A549 (cell line): ENCODE measurements around the gene ZBTB2. TPM values are rescaled to one million over a fixed set of nuclear protein-coding genes. Genes with fewer than 3 reads are reported as not detected.
"Not testable (repeated sequence)": the region's sequence is repeated elsewhere in the genome, so short reads cannot be mapped to it uniquely, and the experiment has no call there.

ENCODE experiments used
- ATAC-seq, 2 experiments: fragments of 200-7000 bp in 1 of 2; fragments of >200 bp in 1 of 2; cut with Nextera tagmentation in 1 of 2; cut with Tn5 transposase in 1 of 2; 3 replicates each; pipeline versions ENCODE4 v1.8.0 to v1.9.1; 2018 to 2020; ENCODE audit warnings: mild to moderate bottlenecking in 1 of 2, moderate library complexity in 1 of 2
- CTCF ChIA-PET: fragments of 300-600 bp; sonication (Branson Sonifier 250); formaldehyde crosslinking; extraction: SDS; loops from one replicate; lab custom pipeline; 2021; ENCODE audit warnings: antibody characterized with exemption, inconsistent platforms; lab: Yijun Ruan, JAX
- POLR2A ChIA-PET: fragments of 350-600 bp; formaldehyde crosslinking; extraction: SDS; loops from one replicate; lab custom pipeline; 2021; ENCODE audit warnings: antibody characterized with exemption, inconsistent platforms; lab: Yijun Ruan, JAX
- DNase-seq, 2 experiments: peaks; one replicate each; pipeline versions ENCODE4 v3.0.0 to v3.0.0-alpha.2; 2011 to 2016; ENCODE audit warnings: low read depth in 1 of 2, low spot score in 1 of 2
- FAIRE-seq: peaks from 2 replicates; lab custom pipeline; 2011; peaks lifted over from hg19 to GRCh38; lab: Jason Lieb, UNC
- H3K27ac ChIP-seq, 2 experiments: fragments of >200 bp; sonication (Bioruptor Twin); formaldehyde crosslinking; 3 replicates each; pipeline ENCODE4 v1.5.1; 2016 to 2017
- H3K4me1 ChIP-seq: fragments of >200 bp; sonication (Bioruptor Twin); formaldehyde crosslinking; 3 replicates; pipeline ENCODE4 v1.6.1; 2016
- H3K4me2 ChIP-seq: fragments of >200 bp; sonication (Bioruptor Twin); formaldehyde crosslinking; 3 replicates; pipeline ENCODE4 v1.6.1; 2016
- H3K4me3 ChIP-seq: fragments of >200 bp; sonication (Bioruptor Twin); formaldehyde crosslinking; 3 replicates; pipeline ENCODE4 v1.5.1; 2016
- H3K9me3 ChIP-seq: fragments of >200 bp; sonication (Bioruptor Twin); formaldehyde crosslinking; 3 replicates; pipeline ENCODE4 v1.6.1; 2016
- CBX8 ChIP-seq: fragments of 200-600 bp; sonication (generic); IDR thresholded peaks from 2 replicates; pipeline ENCODE4 v1.6.1; 2016
- CEBPB ChIP-seq, 2 experiments: fragments of >200 bp in 1 of 2; sonication (Bioruptor Twin) in 1 of 2; formaldehyde crosslinking in 1 of 2; IDR thresholded peaks; 2 replicates each; pipeline ENCODE4 v1.6.1; 2012 to 2016
- EHF ChIP-seq: fragments of 250-450 bp; sonication (Bioruptor Pico); IDR thresholded peaks from 2 replicates; pipeline ENCODE4 v1.5.0; 2020; ENCODE audit warnings: mild to moderate bottlenecking
- FOSB ChIP-seq: fragments of 250-450 bp; sonication (Bioruptor Pico); IDR thresholded peaks from 2 replicates; pipeline ENCODE4 v1.5.0; 2020; ENCODE audit warnings: mild to moderate bottlenecking, moderate library complexity
- FOSL2 ChIP-seq, 2 experiments: fragments of 450-650 bp in 1 of 2; fragments of >200 bp in 1 of 2; sonication (Bioruptor Twin) in 1 of 2; formaldehyde crosslinking; IDR thresholded peaks; 2 replicates each; pipeline versions ENCODE4 v1.5.0 to v1.6.1; 2016 to 2020; ENCODE audit warnings: mild to moderate bottlenecking in 1 of 2, moderate library complexity in 1 of 2
- FOXS1 ChIP-seq: fragments of 250-450 bp; sonication (Bioruptor Pico); IDR thresholded peaks from 2 replicates; pipeline ENCODE4 v1.5.0; 2020; ENCODE audit warnings: mild to moderate bottlenecking, moderate library complexity
- GATA3 ChIP-seq: IDR thresholded peaks from 2 replicates; pipeline ENCODE4 v1.6.1; 2012; ENCODE audit warnings: borderline replicate concordance
- HES2 ChIP-seq: fragments of >200 bp; sonication (Bioruptor Twin); formaldehyde crosslinking; IDR thresholded peaks from 2 replicates; pipeline ENCODE4 v1.6.1; 2016
- HEYL ChIP-seq: fragments of 250-450 bp; sonication (Bioruptor Pico); IDR thresholded peaks from 2 replicates; pipeline ENCODE4 v1.8.0; 2021; ENCODE audit warnings: mild to moderate bottlenecking, moderate library complexity
- JUN ChIP-seq, 2 experiments: fragments of >200 bp; sonication (Bioruptor Twin); formaldehyde crosslinking; IDR thresholded peaks; 2 replicates in 1 of 2; 3 replicates in 1 of 2; pipeline ENCODE4 v1.6.1; 2016 to 2017
- KDM1A ChIP-seq: fragments of 200-600 bp; sonication (generic); IDR thresholded peaks from 2 replicates; pipeline ENCODE4 v1.6.1; 2016; ENCODE audit warnings: low read depth, mild to moderate bottlenecking
- MAFK ChIP-seq: fragments of 450-650 bp; IDR thresholded peaks from 2 replicates; pipeline ENCODE4 v1.6.1; 2014; ENCODE audit not compliant: partially characterized antibody
- MAZ ChIP-seq: fragments of 150-350 bp; IDR thresholded peaks from 2 replicates; pipeline ENCODE4 v1.6.1; 2014; ENCODE audit warnings: antibody characterized with exemption, low read depth, low read length, borderline replicate concordance
- NPAS2 ChIP-seq: fragments of 250-450 bp; sonication (Bioruptor Pico); IDR thresholded peaks from 2 replicates; pipeline ENCODE4 v1.8.0; 2022; ENCODE audit warnings: mild to moderate bottlenecking, moderate library complexity, borderline replicate concordance
- PBX3 ChIP-seq: IDR thresholded peaks from 2 replicates; pipeline ENCODE4 v1.6.1; 2012
- RAD21 ChIP-seq, 2 experiments: fragments of >200 bp in 1 of 2; sonication (Bioruptor Twin) in 1 of 2; formaldehyde crosslinking in 1 of 2; IDR thresholded peaks in 1 of 2; conservative IDR thresholded peaks in 1 of 2; 2 replicates in 1 of 2; 3 replicates in 1 of 2; pipeline ENCODE4 v1.6.1; 2012 to 2018; ENCODE audit warnings: inconsistent platforms in 1 of 2
- RARB ChIP-seq: fragments of 250-450 bp; sonication (Bioruptor Pico); IDR thresholded peaks from 2 replicates; pipeline ENCODE4 v1.8.0; 2021; ENCODE audit warnings: mild to moderate bottlenecking, moderate library complexity
- SMC3 ChIP-seq: fragments of >200 bp; sonication (Bioruptor Twin); formaldehyde crosslinking; IDR thresholded peaks from 3 replicates; pipeline ENCODE4 v1.6.1; 2018; ENCODE audit warnings: inconsistent platforms
- TFCP2L1 ChIP-seq: fragments of 250-450 bp; sonication (Bioruptor Pico); IDR thresholded peaks from 2 replicates; pipeline ENCODE4 v1.5.0; 2021; ENCODE audit warnings: mild to moderate bottlenecking
- USF2 ChIP-seq: fragments of 450-650 bp; IDR thresholded peaks from 2 replicates; pipeline ENCODE4 v1.6.1; 2014; ENCODE audit warnings: antibody characterized with exemption
- ZC3H11A ChIP-seq: fragments of 450-650 bp; IDR thresholded peaks from 2 replicates; pipeline ENCODE4 v1.6.1; 2014; ENCODE audit warnings: antibody characterized with exemption, mild to moderate bottlenecking
- ZFP36 ChIP-seq: fragments of 450-650 bp; IDR thresholded peaks from 2 replicates; pipeline ENCODE4 v1.6.1; 2014; ENCODE audit warnings: borderline replicate concordance; ENCODE audit not compliant: partially characterized antibody
- ZSCAN20 ChIP-seq: fragments of 250-450 bp; sonication (Bioruptor Pico); IDR thresholded peaks from 2 replicates; pipeline ENCODE4 v1.8.0; 2022; ENCODE audit warnings: mild to moderate bottlenecking, moderate library complexity
- WGBS: methylation state at CpG from one replicate; pipeline ENCODE4 v1.1.6; 2017; ENCODE audit errors: missing lambda C conversion rate; 5-methylcytosine and 5-hydroxymethylcytosine counted together
- polyA plus RNA-seq, 4 experiments: library from polyadenylated mRNA; depleted of rRNA in 3 of 4; stranded (reverse); fragments of >200 nt; fragmentation: RNase III in 1 of 4; extraction: RNeasy Plus Mini Kit Qiagen cat#74134 plus additional on column Dnase treatment in 1 of 4; gene quantifications; 2 replicates in 3 of 4; 3 replicates in 1 of 4; pipeline ENCODE4 v1.2.3, GENCODE V29; 2011 to 2017

ZBTB2 gene
- polyA plus RNA-seq, 2 of the 4 experiments (the other 2 are of a cell fraction) = 10.8 to 17.3 TPM

- TF ChIP-seq MAZ (no peak), CBX8 (no peak), HES2 (no peak), USF2 (no peak), RAD21 (conservative IDR thresholded peaks at IDR 0.05 in 1 of 2, IDR thresholded peaks at IDR 0.05 in 1 of 2) (no peak), ZC3H11A (no peak), FOSL2 (IDR thresholded peaks at IDR 0.05) (no peak), FOSL2 (CRISPR knock-in tag; IDR thresholded peaks at IDR 0.05) (no peak), JUN (IDR thresholded peaks at IDR 0.05) (no peak), ZFP36 (no peak)
- Histone ChIP-seq H3K27ac (no peak overlapping the region), H3K9me3 (no peaks in the 10 kb centered on the region), H3K4me2 (no peak overlapping the region), H3K4me1 (peaks cover 18% of the 10 kb centered on the region; the same call in 2 of the 3 replicates), H3K4me3 (no peak overlapping the region)
- ChIA-PET POLR2A (no interaction called here), CTCF (interaction anchor here (1.4 kb wide), 1 partner anchor 14 kb away, joined by 4 read pairs; no protein-coding TSS in a partner anchor)
- WGBS = 88% methylated on average over 5 of the region's 5 CpGs
- no peak for ATAC-seq
- FAIRE-seq = no peak
- no peak for DNase-seq
Measured at GRCh38 chr6:151384151-151384550, 7.2 kb downstream of the ZBTB2 start.

- H3K9me3 ChIP-seq, POLR2A ChIA-PET, H3K4me3 ChIP-seq, DNase-seq, ATAC-seq, FAIRE-seq, H3K4me2 ChIP-seq, H3K27ac ChIP-seq, H3K4me1 ChIP-seq: not testable (repeated sequence)
- CTCF ChIA-PET = interaction anchor here (1.4 kb wide), 1 partner anchor 13 kb away, joined by 4 read pairs; no protein-coding TSS in a partner anchor
- WGBS = 98% methylated on average over 9 of the region's 9 CpGs
Measured at GRCh38 chr6:151382631-151383030, 8.7 kb downstream of the ZBTB2 start.

GRCh38 chr6:151381722-151382121, 9.6 kb downstream of the ZBTB2 start:
- no peaks in the 10 kb centered on the region for H3K9me3 ChIP-seq
- POLR2A ChIA-PET = no interaction called here
- H3K4me2 ChIP-seq = no peak overlapping the region
- H3K4me1 ChIP-seq = no peaks in the 10 kb centered on the region
- WGBS = 90% methylated on average over 4 of the region's 4 CpGs
- H3K4me3 ChIP-seq = no peak overlapping the region
- FAIRE-seq = no peak
- no peak overlapping the region for H3K27ac ChIP-seq
- no peak for DNase-seq
- CTCF ChIA-PET = no interaction called here
- no peak for TF ChIP-seq RAD21 (conservative IDR thresholded peaks at IDR 0.05 in 1 of 2, IDR thresholded peaks at IDR 0.05 in 1 of 2)
- peak; percentile 29 for TF ChIP-seq MAFK
- no peak for TF ChIP-seq NPAS2 (CRISPR knock-in tag)
- no peak for TF ChIP-seq FOXS1 (CRISPR knock-in tag)
- no peak for ATAC-seq

GRCh38 chr6:151380848-151381205, 10.5 kb downstream of the ZBTB2 start:
- ChIA-PET POLR2A (interaction anchor here (1.0 kb wide), 1 partner anchor 9 kb away, joined by 3 read pairs; no protein-coding TSS in a partner anchor), CTCF (interaction anchor here (1.2 kb wide), 1 partner anchor 14 kb away, joined by 3 read pairs; no protein-coding TSS in a partner anchor)
- 100% methylated on average over 1 of the region's 1 CpG for WGBS

More at GRCh38 chr6:151380848-151381205, 10.5 kb downstream of the ZBTB2 start:
- Histone ChIP-seq H3K4me3 (no peak overlapping the region), H3K4me2 (no peak overlapping the region), H3K4me1 (no peaks in the 10 kb centered on the region)
- DNase-seq = no peak
- ATAC-seq = no peak; a peak in 1 of 6 replicates
- TF ChIP-seq GATA3 = no peak
- no peak for TF ChIP-seq SMC3
- TF ChIP-seq TFCP2L1 = no peak
- no peak for TF ChIP-seq FOSB (CRISPR knock-in tag)
- no peak for TF ChIP-seq KDM1A
- TF ChIP-seq EHF (CRISPR knock-in tag) = no peak
- no peak for TF ChIP-seq PBX3
- no peak for TF ChIP-seq ZSCAN20 (CRISPR knock-in tag)
- no peak for TF ChIP-seq ZC3H11A
- no peak for TF ChIP-seq CEBPB (IDR thresholded peaks at IDR 0.05)
- TF ChIP-seq RARB (CRISPR knock-in tag) = no peak
- no peak for TF ChIP-seq HEYL (CRISPR knock-in tag)
- TF ChIP-seq, all 56 proteins: peak for 0
- Histone ChIP-seq H3K9me3 (no peaks in the 10 kb centered on the region), H3K27ac (no peak overlapping the region)
- no peak for FAIRE-seq
